Vagina (tissue), 2 donors: Measurements from ENCODE around the gene USP32. TPM values are rescaled to one million over a fixed set of nuclear protein-coding genes. Genes with fewer than 3 reads are reported as not detected.

Source experiments
- DNase-seq, 2 donors: peaks; one replicate each; pipeline ENCODE4 v3.0.0-alpha.2; 2017; ENCODE audit errors: extremely low spot score in 2 of 2
- H3K27ac ChIP-seq: fragments of 200-600 bp; sonication (generic); one replicate; pipeline ENCODE4 v1.5.1; 2019
- H3K27me3 ChIP-seq: fragments of 200-600 bp; sonication (generic); one replicate; pipeline ENCODE4 v1.5.1; 2019
- H3K36me3 ChIP-seq, 2 donors: fragments of 200-600 bp; sonication (generic); one replicate each; pipeline ENCODE4 v1.5.1; 2017 to 2019
- H3K4me1 ChIP-seq: fragments of 200-600 bp; sonication (generic); one replicate; pipeline ENCODE4 v1.5.1; 2019
- H3K4me3 ChIP-seq, 2 donors: fragments of 200-600 bp; sonication (generic); 1 replicate in 1 of 2; 2 replicates in 1 of 2; pipeline ENCODE4 v1.5.1; 2016 to 2019
- H3K9me3 ChIP-seq: fragments of 200-600 bp; sonication (generic); one replicate; pipeline ENCODE4 v1.5.1; 2019
- CTCF ChIP-seq, 3 experiments: fragments of 450-650 bp in 2 of 3; fragments of 200-600 bp in 1 of 3; sonication (generic) in 1 of 3; IDR thresholded peaks; one replicate each; pipeline ENCODE4 v1.5.1; 2017 to 2019; ENCODE audit warnings: antibody characterized with exemption in 3 of 3, mild to moderate bottlenecking in 2 of 3, moderate library complexity in 2 of 3
- POLR2A ChIP-seq, 2 donors: fragments of 450-650 bp; IDR thresholded peaks; one replicate each; pipeline ENCODE4 v1.6.1; 2017; ENCODE audit warnings: antibody characterized with exemption in 2 of 2, mild to moderate bottlenecking in 2 of 2, moderate library complexity in 2 of 2
- POLR2AphosphoS5 ChIP-seq, 2 donors: sonication (generic); formaldehyde crosslinking; IDR thresholded peaks; one replicate each; pipeline ENCODE4 v1.9.0; 2017; ENCODE audit warnings: antibody characterized with exemption in 2 of 2, mild to moderate bottlenecking in 2 of 2, low read depth in 1 of 2; ENCODE audit not compliant: insufficient read depth in 1 of 2
- intact Hi-C: fragments of 100-400 bp; cut with DNase I; formaldehyde crosslinking; loops from one replicate; pipeline ENCODE4 v1.15.1; 2023
- total RNA-seq: library from RNA; depleted of rRNA; stranded (reverse); fragments of >200 nt; gene quantifications from one replicate; pipeline ENCODE4 v1.2.3, GENCODE V29; 2016

Gene USP32
- total RNA-seq, 1 donor from 2014 or later = 63.6 TPM

GRCh38 chr17:60330731-60331130 lies 61.2 kb downstream of the USP32 start:
- no peaks in the 10 kb centered on the region for H3K36me3 ChIP-seq
- intact Hi-C loops = no loop called here

GRCh38 chr17:60328679-60329078 lies 63.3 kb downstream of the USP32 start:
- TF ChIP-seq POLR2A (IDR thresholded peaks at IDR 0.05) (no peak), POLR2AphosphoS5 (IDR thresholded peaks at IDR 0.05; ENCODE audit: insufficient read depth in 1 of 2, low read depth in 1 of 2) (no peak), CTCF (IDR thresholded peaks at IDR 0.05) (no peak)
- H3K4me3 ChIP-seq = no peak overlapping the region
- no peak for DNase-seq
- H3K27ac ChIP-seq = no peak overlapping the region
- intact Hi-C loops = no loop called here
- no peaks in the 10 kb centered on the region for H3K36me3 ChIP-seq
- H3K9me3 ChIP-seq = no peaks in the 10 kb centered on the region
- no peaks in the 10 kb centered on the region for H3K27me3 ChIP-seq
- H3K4me1 ChIP-seq = peaks cover 3% of the 10 kb centered on the region

More at GRCh38 chr17:60330731-60331130, 61.2 kb downstream of the USP32 start:
- Histone ChIP-seq H3K27ac (no peak overlapping the region), H3K4me3 (no peak overlapping the region), H3K27me3 (no peaks in the 10 kb centered on the region), H3K9me3 (no peaks in the 10 kb centered on the region), H3K4me1 (peaks cover 7% of the 10 kb centered on the region)
- no peak for TF ChIP-seq CTCF (IDR thresholded peaks at IDR 0.05)
- no peak for TF ChIP-seq POLR2AphosphoS5 (IDR thresholded peaks at IDR 0.05; ENCODE audit: insufficient read depth in 1 of 2, low read depth in 1 of 2)
- no peak for TF ChIP-seq POLR2A (IDR thresholded peaks at IDR 0.05)
- no peak for DNase-seq

- H3K36me3 ChIP-seq = no peaks in the 10 kb centered on the region
- peaks cover 3% of the 10 kb centered on the region for H3K4me1 ChIP-seq
- intact Hi-C loops = no loop called here
- TF ChIP-seq CTCF (IDR thresholded peaks at IDR 0.05) (no peak), POLR2A (IDR thresholded peaks at IDR 0.05) (no peak)
- H3K4me3 ChIP-seq = no peak overlapping the region
- H3K27me3 ChIP-seq = no peaks in the 10 kb centered on the region
- H3K27ac ChIP-seq = no peak overlapping the region
- DNase-seq = no peak
- H3K9me3 ChIP-seq = no peaks in the 10 kb centered on the region
These were observed 64.0 kb downstream of the USP32 start for GRCh38 chr17:60327901-60328273.

- Histone ChIP-seq H3K36me3 (no peaks in the 10 kb centered on the region), H3K4me3 (no peak overlapping the region), H3K9me3 (no peaks in the 10 kb centered on the region), H3K27me3 (no peaks in the 10 kb centered on the region), H3K27ac (no peak overlapping the region), H3K4me1 (peaks cover 3% of the 10 kb centered on the region)
- TF ChIP-seq CTCF (IDR thresholded peaks at IDR 0.05) (no peak), POLR2AphosphoS5 (IDR thresholded peaks at IDR 0.05; ENCODE audit: insufficient read depth in 1 of 2, low read depth in 1 of 2) (no peak), POLR2A (IDR thresholded peaks at IDR 0.05) (no peak)
- intact Hi-C loops = no loop called here
- no peak for DNase-seq
These were observed 64.6 kb downstream of the USP32 start for GRCh38 chr17:60327134-60327900.

GRCh38 chr17:60326702-60327101 lies 65.2 kb downstream of the USP32 start:
- peaks cover 3% of the 10 kb centered on the region for H3K4me1 ChIP-seq
- no peaks in the 10 kb centered on the region for H3K9me3 ChIP-seq
- intact Hi-C loops = no loop called here
- H3K27me3 ChIP-seq = no peaks in the 10 kb centered on the region
- no peak for DNase-seq
- no peak overlapping the region for H3K4me3 ChIP-seq
- TF ChIP-seq POLR2AphosphoS5 (IDR thresholded peaks at IDR 0.05; ENCODE audit: insufficient read depth in 1 of 2, low read depth in 1 of 2) (no peak), POLR2A (IDR thresholded peaks at IDR 0.05) (no peak), CTCF (IDR thresholded peaks at IDR 0.05) (no peak)
- no peaks in the 10 kb centered on the region for H3K36me3 ChIP-seq
- H3K27ac ChIP-seq = no peak overlapping the region
